HL-60/S4 treated with phorbol 12-myristate 13-acetate at 8.2 ng/mL for 4 days and 3 days (cell line): ENCODE results near the gene CYRIA.

ENCODE experiments used
- in situ Hi-C: fragments of 300-500 bp; cut with MboI; formaldehyde crosslinking; loops from 2 replicates; pipeline ENCODE4 v1.15.0; 2022; ENCODE audit warnings: low sequenced_read_pairs

Gene CYRIA

DNA sequence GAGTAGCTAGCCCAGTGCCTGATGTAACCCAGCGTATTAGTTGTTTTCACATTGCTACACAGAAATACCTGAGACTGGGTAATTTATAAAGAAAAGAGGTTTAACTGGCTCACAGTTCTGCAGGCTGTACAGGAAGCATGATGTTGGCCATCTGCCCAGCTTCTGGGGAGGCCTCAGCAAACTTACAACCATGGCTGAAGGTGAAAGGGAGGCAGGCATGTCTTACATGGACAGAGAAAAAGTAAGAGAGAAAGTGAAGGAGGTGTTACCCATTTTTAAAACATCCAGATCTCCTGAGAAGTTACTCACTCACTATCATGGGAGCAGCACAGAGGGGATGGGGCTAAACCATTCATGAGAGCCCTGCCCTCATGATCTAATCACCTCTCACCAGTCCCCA lies 6.1 kb upstream of the CYRIA start:
- in situ Hi-C loops: no loop called here

DNA sequence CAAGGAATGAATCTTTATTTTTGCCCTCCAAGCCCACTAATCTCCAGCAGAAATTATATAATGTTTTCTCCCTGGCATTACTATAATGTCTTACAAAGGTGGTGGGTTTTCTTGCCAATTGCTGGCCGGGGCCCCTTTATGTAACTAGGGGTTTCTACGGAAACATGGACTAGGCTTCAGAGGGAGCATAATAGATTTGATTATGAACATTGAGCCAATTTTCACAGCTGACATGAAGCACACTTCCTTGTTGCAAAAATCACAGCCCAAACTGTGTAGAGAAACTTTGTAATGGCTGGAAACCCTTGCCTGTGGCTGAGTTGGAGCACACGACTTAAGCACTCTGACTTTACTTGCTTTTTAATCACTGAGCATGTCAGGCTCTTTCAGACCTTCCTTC lies 3.8 kb upstream of the CYRIA start:
- in situ Hi-C loops: no loop called here

DNA sequence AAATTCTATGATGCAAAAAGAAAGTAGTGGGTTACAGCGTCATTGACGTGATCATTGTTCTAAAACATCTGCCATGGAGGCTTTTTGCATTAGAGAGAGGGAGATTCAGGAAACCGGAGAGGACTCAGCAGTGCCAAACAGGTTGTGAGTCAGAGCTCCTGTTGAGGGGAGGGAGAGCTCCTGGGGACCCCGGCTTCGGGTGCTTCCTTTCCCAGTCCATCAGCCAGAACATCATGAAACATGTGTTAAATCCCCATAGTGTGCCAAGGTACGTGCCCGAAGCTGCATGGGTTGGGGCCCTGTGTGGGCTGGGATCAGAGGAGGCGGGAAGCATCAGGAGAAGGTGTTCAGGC lies 791 bp upstream of the CYRIA start:
- in situ Hi-C loops: no loop called here

DNA sequence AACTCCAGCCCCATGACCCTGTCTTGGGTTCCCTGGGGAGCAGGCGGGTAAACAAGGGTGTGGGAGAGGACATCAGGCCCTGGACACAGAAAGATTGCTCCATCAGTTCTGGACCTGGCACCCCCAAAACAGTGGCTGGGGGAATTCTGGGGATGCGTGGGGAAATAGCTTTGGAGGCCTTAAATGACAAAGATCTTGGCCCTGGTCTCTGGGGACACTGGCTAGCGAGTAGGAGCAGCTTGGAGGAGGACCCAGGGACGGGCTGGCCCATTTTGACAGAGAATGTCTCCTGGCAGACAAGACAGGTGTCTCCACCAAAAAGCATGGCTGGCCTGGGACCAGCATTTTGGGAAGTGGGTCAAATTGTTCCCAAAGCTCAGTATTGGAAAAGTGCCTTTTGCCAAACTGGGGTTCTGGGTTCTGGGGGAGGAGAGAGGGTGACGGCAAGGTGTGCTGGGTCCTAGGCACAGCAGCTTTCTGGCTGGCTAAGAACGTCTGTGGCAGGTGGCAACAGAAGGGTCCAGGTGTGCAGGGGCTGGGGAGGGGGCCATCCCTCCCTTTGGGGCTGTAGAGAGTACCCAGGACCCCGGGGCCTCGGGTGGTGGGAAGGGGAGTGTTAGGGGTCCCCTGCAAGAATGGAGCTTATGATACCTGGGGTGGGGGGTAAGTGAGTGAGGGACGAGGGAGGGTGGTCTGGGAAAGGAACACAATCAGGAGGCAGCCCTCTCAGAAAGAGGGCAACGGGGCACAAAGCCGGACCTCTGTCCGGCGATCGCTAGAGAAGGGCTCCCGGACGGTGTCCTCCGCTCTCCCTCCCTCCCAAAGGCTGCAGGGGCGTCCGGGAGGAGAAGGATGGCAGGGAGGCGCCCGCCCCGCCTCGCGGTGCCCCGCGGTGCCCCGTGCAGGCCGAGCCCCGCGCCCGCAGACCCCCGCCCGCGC lies 556 bp downstream of the CYRIA start:
- in situ Hi-C loops: no loop called here

DNA sequence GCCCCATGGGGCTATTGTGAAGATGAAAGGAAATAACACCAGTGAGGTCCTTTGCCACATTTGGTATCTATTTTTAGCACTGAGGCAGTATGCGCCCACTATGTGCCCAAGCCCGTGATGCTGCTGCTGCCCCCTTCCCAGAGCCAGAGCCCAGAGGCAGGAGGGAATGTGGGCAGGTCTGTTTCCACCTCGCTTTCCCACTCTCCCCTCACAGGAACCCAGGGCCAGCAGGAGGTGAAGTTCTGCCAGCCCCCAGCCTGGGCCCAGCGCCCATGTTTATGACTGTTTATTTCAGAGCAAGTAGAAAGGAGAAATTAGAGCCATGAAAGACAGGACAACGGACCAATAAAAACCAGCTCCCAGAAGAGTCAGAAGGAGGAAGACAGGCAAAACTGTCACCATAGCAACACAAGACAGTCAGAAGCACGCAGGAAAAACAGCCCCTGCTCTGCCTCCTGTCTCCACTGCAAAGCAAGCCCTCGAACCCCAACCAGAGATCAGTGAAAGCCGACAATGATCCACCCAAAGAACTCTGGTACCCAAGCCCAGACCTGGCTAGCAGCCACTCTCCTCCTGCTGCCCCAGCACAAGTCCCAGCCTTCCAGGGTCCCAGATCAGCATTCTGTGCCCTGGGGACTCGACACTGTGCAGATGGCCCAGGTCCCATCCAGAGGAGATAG lies 1.4 kb downstream of the CYRIA start:
- in situ Hi-C loops: no loop called here

DNA sequence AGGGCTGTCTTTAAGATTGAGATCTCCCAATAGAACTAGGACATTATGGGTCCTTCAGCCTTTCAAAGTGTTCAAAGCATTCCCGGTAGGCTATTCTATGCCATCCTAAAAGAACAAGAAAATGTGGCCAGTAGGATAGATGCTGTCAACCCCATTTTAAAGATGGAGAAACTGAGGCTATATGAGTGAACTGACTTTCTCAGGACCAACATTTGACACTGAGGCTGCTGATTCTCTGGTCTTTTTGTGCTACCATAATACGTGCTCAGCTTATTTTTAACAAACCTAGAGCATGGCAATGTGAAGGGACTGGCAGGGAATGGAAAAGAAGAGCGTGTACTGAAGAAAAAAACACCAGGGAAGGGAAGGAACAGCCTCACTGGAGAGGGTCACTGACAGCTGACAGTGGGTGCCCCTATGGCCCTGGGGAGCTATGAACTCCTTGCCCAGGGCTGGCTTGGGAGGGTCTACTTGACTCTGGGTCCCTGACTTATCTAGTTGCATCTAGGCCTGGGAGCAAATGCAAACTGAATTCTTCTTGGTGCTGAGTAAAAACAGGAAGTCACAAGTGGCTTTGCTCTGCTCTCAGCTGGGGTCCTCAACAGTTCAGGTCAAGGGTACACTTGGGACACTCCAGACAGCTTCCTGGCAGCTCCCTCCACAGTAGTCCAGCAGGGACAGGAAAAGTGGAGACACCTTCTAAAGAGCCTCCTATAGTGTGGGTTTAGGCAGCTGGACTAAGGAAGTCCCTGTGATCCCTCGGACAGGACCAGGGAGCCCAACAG lies 2.3 kb downstream of the CYRIA start:
- in situ Hi-C loops: no loop called here

DNA sequence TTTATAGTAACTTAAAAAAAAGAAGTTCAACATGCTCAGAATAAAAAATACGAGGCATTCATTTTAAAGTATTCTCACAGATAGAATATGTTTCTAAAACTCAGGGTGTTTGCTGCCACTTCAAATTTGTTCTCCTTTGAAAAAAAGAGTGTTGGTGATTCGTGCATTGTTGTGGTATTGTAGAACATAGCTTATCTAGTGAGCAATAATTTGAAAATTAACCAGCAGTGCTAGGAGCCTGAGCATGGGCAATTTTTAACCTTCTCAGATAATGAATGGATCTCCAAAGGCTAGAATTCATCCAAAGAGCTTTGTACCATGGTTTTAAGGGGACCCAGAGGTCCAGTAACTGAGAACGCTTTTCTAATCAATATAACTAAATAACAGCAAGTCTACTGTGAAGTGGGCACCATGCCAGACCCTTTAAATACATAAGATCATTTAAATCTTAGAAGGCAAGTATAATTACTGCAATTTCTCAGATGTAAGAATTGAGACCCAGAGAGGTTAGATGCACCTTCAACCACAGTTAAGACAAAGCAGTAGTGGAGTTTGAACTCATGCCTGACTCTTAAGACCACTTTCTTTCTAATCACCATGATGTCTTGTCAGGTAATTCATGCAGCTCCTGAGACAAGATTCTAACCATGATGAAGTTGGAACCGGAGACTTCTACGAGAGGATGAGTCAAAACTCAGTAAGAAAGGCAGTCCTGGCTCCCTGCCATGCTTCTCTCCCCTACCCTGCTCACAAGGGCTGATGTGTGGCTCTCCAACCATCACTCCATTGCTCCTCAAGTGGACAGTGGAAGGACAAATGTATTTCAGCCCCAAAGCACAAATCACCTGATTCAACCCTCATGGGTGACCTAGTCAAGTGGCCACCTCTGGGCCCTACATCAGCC lies 3.4 kb downstream of the CYRIA start:
- in situ Hi-C loops: no loop called here

DNA sequence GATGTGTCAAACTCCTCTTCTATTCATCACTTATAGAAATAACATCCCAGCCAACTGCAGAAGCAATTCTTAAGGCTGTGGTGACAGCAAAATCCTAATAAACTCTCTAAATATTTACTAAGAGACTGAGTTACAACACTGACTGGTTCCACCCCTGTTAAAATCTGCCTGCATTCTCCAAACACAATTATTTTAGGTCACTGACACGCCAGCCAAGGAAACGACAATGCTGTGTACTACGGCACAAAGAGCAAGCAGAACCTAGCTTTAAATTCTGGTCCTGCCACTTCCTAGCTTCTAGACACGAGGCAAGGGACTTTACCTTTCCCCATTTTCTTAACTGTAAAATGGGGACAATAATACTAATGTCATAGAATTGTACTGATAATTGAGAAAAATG lies 4.1 kb downstream of the CYRIA start:
- in situ Hi-C loops: no loop called here

DNA sequence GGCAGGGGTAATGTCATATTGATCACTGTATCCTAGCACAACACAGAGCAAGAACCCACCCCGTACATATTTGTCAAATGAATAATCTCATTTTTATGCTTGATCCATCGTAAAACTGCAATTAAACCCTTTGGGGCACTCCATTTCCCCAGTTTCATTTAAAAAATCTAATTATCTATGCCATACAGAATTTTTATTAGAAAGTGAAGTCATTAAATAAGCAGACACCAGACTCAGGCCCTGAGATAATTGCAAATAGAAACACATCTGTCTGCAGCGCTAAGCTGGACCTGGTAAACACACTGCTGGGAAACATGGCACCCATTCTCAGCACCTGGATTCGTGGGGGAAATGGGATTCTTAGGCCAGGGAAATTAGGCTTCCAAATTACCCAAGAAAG lies 5.1 kb downstream of the CYRIA start:
- in situ Hi-C loops: no loop called here

DNA sequence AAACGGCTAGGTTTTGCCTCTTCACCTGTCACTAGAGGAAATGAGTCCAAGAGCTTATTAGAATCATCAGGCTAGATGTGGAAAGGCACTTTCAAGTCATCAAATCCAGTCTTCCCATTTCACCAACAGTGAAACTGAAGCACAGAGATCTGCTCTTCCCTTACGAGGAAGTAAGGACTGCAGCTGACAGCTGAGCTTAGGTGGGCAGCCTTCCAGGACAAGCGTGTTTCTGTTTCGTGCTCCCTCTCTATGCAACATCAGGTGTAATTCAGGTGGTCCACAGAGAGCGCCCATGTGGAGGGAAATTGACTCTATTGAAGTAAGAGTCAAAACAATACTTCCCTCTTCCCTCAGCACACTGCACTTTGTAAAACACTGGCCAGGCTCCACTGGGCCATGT lies 5.5 kb downstream of the CYRIA start:
- in situ Hi-C loops: no loop called here

DNA sequence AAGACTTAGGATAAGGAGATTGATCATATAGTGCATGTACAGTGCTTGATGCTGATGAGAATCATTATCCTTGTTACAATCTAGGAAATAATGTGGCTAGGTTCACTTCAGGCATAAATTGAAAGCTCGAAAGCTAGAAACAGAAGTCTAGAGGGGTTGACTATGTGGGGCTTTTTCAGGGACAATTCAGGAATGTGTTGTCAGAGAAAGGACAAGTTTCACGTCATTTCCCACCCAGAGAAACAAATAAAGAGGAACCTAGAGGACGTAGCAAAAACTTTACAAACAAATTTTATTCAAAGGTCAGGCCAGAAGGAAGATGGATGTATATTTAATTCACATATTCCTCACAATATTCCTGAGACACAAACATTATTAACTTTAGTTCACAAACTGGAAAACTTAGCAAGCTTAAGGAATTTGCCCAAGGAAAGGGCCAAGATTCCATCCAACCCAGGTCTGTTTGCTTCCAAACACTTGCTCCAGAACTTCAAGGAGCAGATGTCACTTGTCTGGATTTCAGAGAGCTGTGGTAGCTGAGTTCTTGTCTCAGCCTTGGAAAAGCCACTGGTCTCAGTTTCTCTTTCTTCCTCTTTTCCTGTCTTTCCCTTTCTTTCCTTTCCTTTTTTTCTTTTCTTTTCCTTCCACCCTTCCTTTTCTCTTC lies 7.4 kb downstream of the CYRIA start:
- in situ Hi-C loops: no loop called here

DNA sequence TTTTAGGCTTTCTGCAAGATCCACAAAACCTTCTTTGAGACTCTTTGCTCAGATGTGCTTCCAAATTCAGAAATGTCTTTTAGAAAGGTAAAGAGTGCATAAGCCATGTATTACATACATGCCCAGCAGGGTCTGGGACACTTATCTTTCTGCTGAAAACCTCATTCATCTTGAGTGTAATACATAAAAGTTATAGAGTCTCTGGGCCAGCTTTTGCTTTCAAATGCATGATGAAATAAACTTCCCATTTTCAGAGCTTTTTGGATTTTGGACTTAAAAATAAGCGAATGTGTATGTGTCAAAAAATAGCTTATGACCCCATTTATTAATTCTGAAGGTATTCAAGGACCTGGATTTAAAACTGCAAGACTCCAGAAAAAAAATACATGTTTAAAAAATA lies 8.0 kb downstream of the CYRIA start:
- in situ Hi-C loops: no loop called here

DNA sequence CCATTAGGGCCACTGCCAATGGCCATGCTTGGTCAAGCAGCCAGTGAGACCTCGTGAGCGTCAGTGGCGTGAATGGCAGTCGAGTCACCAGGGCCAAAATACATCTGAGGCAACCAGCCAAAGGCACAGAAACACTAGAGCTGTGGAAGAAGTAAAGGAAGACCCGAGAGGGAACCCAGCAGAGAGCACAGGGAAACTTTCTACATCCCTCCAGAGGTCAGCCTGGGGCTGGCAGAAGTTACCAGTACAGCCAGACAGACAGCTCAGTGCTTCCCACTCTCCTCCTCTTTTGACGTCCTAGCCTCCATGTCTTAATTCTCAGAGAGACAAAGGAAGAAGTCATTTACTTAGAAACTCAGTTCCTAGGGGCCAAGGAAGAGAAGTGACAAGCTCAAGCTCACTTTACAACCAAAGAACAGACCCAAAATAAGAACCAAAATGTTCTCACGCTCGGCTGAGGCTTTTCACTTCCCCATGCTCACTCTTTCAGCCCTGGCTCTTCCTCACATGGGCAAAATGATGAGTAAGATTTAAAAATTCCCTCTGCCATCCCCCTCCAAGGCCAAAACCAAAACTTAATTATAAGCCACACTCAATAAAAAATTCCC lies 8.7 kb downstream of the CYRIA start:
- in situ Hi-C loops: no loop called here

DNA sequence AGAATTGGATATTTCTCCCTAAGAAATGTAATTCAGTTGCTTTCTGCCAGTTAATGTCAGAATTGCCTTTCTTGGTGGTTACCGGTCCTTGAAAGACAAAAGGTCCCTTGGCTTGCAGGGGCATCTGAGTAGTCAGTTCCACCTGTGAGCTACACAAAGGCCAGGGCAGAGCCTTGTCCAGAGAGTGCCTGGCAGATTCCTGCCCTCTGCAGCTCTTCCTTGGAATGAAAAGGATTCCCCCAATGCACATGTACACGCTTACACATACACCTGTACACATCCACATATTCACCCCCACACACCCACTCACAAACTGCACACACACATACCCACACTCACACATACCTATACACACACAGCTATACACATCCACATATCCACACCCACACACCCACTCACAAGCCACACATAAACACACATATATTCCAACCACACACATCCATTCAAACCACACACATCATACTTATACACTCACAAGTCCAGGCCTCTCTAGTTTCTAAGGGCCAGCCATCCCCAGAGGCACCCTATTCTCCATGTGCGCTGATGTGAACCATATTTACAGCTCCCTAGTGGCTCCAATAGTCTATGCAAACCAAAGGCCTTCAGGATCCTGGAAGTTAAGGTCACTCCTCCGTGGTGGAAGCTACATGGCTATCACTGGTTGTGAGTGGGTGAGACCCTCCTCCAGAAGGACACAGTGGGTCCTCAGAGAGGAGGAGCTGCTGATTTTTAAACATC lies 9.6 kb downstream of the CYRIA start:
- in situ Hi-C loops: no loop called here

DNA sequence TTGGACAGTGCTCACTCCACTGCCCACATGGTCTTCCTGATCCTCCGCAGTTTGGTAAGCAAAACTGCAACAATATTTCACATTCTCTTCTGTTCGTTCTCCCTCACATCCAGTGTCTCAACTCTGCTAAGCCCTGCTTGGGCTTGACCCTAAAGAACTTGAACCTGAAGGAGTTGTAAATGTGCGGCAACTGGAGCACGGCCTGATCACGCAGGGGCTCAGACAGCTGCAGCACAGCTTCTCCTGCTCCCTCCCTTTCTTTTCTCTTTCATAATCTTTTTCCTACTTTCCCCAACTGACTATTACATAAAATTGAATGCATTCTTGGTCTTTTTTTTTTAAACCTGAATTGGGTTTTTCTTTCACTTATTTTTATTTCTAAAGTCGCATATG lies 10.2 kb downstream of the CYRIA start:
- in situ Hi-C loops: no loop called here

DNA sequence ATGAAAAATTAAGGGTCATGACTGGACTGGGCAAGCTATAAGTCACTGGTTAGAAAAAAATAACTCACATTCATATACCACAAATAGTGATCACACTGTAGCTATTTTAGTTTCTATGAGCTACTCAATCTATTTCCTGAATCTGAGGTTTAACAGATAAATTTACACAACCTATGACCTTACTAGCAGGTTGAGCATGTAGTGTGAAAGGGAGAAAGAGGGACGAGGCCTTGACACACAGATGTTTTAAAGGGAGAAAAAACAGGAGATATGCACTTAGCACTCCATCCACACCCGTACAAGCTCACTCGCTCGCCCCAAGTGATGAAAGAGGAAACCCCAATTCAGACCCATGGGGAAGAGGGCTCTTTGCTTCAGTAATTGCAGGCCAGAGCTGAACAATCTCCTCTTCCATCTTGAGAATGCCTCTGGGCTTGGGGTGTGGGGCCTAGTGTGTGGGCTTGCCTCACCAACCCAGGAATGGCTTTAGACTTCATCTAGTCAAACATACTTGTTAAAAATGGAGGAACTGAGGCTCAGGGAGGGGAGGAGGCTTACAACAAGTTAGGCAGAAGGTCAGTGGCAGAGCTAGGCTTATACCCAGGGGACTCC lies 10.7 kb downstream of the CYRIA start:
- in situ Hi-C loops: no loop called here

DNA sequence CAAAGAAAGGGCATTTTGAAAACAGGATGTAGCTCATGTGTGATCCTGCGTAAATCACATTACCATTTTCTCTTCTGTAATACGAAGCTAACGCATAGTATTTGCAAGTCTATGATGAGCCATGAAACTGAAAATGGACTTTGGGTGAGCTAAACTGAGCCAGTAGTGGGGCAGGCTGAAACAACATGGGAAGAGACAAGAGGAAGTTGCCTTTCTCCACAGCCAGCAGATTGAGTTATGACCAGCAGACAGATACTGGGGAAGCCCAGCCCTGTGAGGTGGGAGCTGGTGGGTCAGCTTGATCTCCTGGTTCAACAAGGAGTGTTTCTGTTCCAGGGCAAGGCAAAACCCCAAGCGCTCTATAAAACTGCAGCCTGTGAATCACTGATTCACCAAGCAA lies 11.8 kb downstream of the CYRIA start:
- in situ Hi-C loops: no loop called here

DNA sequence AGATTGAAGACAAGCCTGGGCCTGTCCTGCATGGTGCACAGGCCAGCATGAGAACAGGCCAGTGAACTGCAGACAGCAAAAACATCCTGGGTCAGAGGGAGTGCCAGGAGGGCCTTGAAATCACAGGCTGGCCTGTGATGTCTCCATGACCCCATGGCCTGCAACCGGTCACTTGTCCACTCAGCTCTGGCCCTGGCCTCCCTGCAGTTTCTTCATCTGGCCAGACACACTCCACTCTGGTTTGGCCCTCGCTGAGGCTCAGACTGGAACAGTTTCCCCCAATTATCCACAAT lies 12.6 kb downstream of the CYRIA start:
- in situ Hi-C loops: no loop called here
